Gastroesophageal sphincter (tissue), 3 donors: ENCODE results near the gene GCKR.

Source experiments
- POLR2A ChIP-seq, 2 donors: fragments of 450-650 bp; IDR thresholded peaks; one replicate each; pipeline ENCODE4 v1.6.1; 2017; ENCODE audit warnings: antibody characterized with exemption in 2 of 2, mild to moderate bottlenecking in 2 of 2, moderate library complexity in 1 of 2
- POLR2AphosphoS5 ChIP-seq: sonication (generic); formaldehyde crosslinking; IDR thresholded peaks from one replicate; pipeline ENCODE4 v1.6.1; 2017; ENCODE audit warnings: antibody characterized with exemption
- TF ChIP-seq, protein P1 (sequence below), 4 experiments: fragments of 200-600 bp in 2 of 4; fragments of 450-650 bp in 2 of 4; sonication (generic) in 1 of 4; IDR thresholded peaks; one replicate each; pipeline ENCODE4 v1.5.1; 2017 to 2019; ENCODE audit warnings: antibody characterized with exemption in 4 of 4, mild to moderate bottlenecking in 2 of 4, moderate library complexity in 2 of 4

DNA sequence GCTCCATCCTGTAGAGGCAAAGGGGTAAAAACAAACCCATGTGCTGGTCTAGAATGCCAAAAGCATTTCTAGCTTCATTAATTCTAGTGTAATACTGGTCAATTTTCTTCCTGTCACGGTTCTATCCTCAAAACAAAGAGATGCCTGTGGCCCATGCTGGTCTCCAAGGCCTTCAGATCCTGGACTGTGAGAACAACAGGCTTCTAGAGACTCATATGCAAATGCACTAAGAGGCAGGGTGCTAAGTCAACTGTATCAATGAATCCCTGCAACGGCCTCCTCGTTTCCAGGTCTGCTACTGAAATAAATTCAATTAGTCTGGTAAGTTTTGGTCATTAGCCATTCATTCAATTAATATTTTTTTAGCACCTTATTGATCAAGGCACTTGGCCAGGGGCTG lies 11.1 kb upstream of the GCKR start:
- TF ChIP-seq POLR2AphosphoS5 (no peak), POLR2A (IDR thresholded peaks at IDR 0.05) (no peak)
- TF ChIP-seq, protein P1, sequence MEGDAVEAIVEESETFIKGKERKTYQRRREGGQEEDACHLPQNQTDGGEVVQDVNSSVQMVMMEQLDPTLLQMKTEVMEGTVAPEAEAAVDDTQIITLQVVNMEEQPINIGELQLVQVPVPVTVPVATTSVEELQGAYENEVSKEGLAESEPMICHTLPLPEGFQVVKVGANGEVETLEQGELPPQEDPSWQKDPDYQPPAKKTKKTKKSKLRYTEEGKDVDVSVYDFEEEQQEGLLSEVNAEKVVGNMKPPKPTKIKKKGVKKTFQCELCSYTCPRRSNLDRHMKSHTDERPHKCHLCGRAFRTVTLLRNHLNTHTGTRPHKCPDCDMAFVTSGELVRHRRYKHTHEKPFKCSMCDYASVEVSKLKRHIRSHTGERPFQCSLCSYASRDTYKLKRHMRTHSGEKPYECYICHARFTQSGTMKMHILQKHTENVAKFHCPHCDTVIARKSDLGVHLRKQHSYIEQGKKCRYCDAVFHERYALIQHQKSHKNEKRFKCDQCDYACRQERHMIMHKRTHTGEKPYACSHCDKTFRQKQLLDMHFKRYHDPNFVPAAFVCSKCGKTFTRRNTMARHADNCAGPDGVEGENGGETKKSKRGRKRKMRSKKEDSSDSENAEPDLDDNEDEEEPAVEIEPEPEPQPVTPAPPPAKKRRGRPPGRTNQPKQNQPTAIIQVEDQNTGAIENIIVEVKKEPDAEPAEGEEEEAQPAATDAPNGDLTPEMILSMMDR (IDR thresholded peaks at IDR 0.05) = no peak
